Type B pancreatic cell (in vitro differentiated cells): ENCODE results near the gene DCST2. TPM values are rescaled to one million over a fixed set of nuclear protein-coding genes. Genes with fewer than 3 reads are reported as not detected.
A peak's percentile ranks its signal among the peaks of the same experiment; 100 is the strongest.

Experiments used
- DNase-seq: peaks from one replicate; pipeline ENCODE4 v3.0.0; 2021; ENCODE audit warnings: mixed read lengths; ENCODE audit not compliant: unreplicated experiment; ENCODE audit errors: extremely low spot score
- H3K27ac Mint-ChIP-seq: 2 replicates; pipeline ENCODE4 v1.8.0; 2021; ENCODE audit warnings: mild to moderate bottlenecking, mixed read lengths
- H3K27me3 Mint-ChIP-seq: 2 replicates; pipeline ENCODE4 v1.8.0; 2021; ENCODE audit warnings: mixed read lengths
- H3K36me3 Mint-ChIP-seq: 2 replicates; pipeline ENCODE4 v1.8.0; 2021; ENCODE audit warnings: mixed read lengths
- H3K4me1 Mint-ChIP-seq: one replicate; pipeline ENCODE4 v1.8.0; 2021; ENCODE audit warnings: mixed read lengths; ENCODE audit not compliant: unreplicated experiment
- H3K4me3 Mint-ChIP-seq: 2 replicates; pipeline ENCODE4 v1.8.0; 2021; ENCODE audit warnings: mild to moderate bottlenecking, mixed read lengths
- H3K9me3 Mint-ChIP-seq: 2 replicates; pipeline ENCODE4 v1.8.0; 2021; ENCODE audit warnings: mixed read lengths
- total RNA-seq: library from RNA; stranded (reverse); gene quantifications from 2 replicates; pipeline ENCODE4 v1.2.1, GENCODE V29; 2021; ENCODE audit warnings: low replicate concordance
- TF ChIP-seq, protein P1 (sequence below): fragments of 200-600 bp; sonication (generic); conservative IDR thresholded peaks from 2 replicates; pipeline ENCODE4 v1.5.0; 2021; ENCODE audit warnings: antibody characterized with exemption, mild to moderate bottlenecking

DCST2 gene
- total RNA-seq, 1 donor from 2014 or later: 2.4 TPM

- Mint-ChIP-seq H3K9me3 (no peaks in the 10 kb centered on the region), H3K27me3 (no peaks in the 10 kb centered on the region), H3K4me1 (peaks cover 33% of the 10 kb centered on the region), H3K4me3 (no peak overlapping the region), H3K36me3 (no peaks in the 10 kb centered on the region), H3K27ac (no peak overlapping the region)
- DNase-seq: no peak
- TF ChIP-seq, protein P1, sequence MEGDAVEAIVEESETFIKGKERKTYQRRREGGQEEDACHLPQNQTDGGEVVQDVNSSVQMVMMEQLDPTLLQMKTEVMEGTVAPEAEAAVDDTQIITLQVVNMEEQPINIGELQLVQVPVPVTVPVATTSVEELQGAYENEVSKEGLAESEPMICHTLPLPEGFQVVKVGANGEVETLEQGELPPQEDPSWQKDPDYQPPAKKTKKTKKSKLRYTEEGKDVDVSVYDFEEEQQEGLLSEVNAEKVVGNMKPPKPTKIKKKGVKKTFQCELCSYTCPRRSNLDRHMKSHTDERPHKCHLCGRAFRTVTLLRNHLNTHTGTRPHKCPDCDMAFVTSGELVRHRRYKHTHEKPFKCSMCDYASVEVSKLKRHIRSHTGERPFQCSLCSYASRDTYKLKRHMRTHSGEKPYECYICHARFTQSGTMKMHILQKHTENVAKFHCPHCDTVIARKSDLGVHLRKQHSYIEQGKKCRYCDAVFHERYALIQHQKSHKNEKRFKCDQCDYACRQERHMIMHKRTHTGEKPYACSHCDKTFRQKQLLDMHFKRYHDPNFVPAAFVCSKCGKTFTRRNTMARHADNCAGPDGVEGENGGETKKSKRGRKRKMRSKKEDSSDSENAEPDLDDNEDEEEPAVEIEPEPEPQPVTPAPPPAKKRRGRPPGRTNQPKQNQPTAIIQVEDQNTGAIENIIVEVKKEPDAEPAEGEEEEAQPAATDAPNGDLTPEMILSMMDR: no peak
These were observed 22.6 kb downstream of the DCST2 start for GRCh38 chr1:155011004-155011416.

DNA sequence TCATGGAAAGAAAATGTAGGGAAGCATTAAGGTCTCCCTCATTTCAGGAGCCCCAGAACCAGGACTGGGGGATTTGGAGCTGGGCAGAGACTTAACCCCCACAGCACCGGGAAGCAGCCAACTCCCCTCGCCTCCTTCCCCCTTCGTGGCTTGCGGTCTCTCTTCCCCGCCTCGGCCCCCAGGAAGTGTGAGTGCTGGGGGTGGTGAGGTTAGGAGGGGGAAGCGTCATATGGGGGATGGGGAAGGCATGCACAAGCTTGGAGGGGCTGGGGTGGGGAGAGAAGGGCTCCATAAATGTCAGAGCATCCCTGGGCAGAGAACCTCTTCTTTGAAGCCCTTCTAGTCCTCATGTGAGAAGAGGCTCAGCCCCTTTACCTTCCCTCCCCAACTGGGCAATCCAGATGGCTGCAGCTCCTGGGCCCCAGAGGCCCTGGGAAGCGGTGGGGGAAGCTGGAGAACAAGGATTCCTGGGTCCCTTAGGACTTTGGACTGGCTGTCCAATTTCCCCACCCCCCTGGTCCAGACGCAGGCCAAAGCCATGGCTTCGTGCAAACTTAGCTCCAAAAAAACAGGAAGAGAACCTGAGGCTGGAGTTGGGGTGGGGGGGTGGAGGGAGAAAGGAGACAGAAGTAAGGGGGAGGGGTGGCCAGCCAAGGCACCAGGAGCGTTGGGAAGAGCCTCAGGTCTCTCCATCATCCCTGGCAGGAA lies 23.2 kb downstream of the DCST2 start:
- H3K36me3 Mint-ChIP-seq: no peaks in the 10 kb centered on the region
- no peak for DNase-seq
- no peaks in the 10 kb centered on the region for H3K9me3 Mint-ChIP-seq
- TF ChIP-seq, protein P1: no peak
- peaks cover 34% of the 10 kb centered on the region for H3K4me1 Mint-ChIP-seq
- no peak overlapping the region for H3K4me3 Mint-ChIP-seq
- H3K27ac Mint-ChIP-seq: peak overlapping the region; percentile 73
- H3K27me3 Mint-ChIP-seq: no peaks in the 10 kb centered on the region

DNA sequence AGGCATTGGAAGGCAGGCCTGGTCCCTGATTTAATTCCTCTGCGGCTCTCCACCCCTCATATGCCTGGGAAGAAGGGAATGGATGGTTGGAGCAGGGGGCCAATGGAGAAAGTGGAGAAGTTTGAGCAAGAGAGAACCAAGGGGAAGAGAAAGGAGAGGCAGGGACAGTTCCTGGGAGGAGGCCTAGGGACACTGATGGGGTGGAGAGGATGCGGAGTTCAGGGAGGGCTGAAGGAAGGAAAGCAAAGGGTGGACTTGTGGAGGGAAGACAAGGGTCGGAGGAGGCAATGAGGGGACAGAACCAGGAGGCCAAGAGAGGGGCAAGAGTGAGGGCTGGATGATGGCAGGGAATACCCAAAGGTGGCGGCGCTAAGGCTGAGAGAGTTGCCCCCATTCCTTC lies 23.8 kb downstream of the DCST2 start:
- peak overlapping the region; percentile 73 for H3K27ac Mint-ChIP-seq
- no peaks in the 10 kb centered on the region for H3K9me3 Mint-ChIP-seq
- H3K4me1 Mint-ChIP-seq: peaks cover 34% of the 10 kb centered on the region
- no peak for DNase-seq
- H3K4me3 Mint-ChIP-seq: peak overlapping the region; percentile 40
- H3K27me3 Mint-ChIP-seq: no peaks in the 10 kb centered on the region
- TF ChIP-seq, protein P1: no peak
- H3K36me3 Mint-ChIP-seq: no peaks in the 10 kb centered on the region

- DNase-seq: no peak
- H3K27ac Mint-ChIP-seq: peak overlapping the region; percentile 73
- no peaks in the 10 kb centered on the region for H3K9me3 Mint-ChIP-seq
- peaks cover 37% of the 10 kb centered on the region for H3K4me1 Mint-ChIP-seq
- H3K36me3 Mint-ChIP-seq: no peaks in the 10 kb centered on the region
- TF ChIP-seq, protein P1: no peak
- no peak overlapping the region for H3K4me3 Mint-ChIP-seq
- no peaks in the 10 kb centered on the region for H3K27me3 Mint-ChIP-seq
These were observed 24.3 kb downstream of the DCST2 start for GRCh38 chr1:155009221-155009711.

- H3K27ac Mint-ChIP-seq: no peak overlapping the region
- TF ChIP-seq, protein P1: no peak
- H3K27me3 Mint-ChIP-seq: no peaks in the 10 kb centered on the region
- H3K4me1 Mint-ChIP-seq: peaks cover 40% of the 10 kb centered on the region
- no peaks in the 10 kb centered on the region for H3K9me3 Mint-ChIP-seq
- H3K4me3 Mint-ChIP-seq: peak overlapping the region; percentile 44
- H3K36me3 Mint-ChIP-seq: no peaks in the 10 kb centered on the region
- DNase-seq: no peak
These were observed 25.3 kb downstream of the DCST2 start for GRCh38 chr1:155008015-155008941.
